Measurements from ENCODE around the gene IGHMBP2.

DNA sequence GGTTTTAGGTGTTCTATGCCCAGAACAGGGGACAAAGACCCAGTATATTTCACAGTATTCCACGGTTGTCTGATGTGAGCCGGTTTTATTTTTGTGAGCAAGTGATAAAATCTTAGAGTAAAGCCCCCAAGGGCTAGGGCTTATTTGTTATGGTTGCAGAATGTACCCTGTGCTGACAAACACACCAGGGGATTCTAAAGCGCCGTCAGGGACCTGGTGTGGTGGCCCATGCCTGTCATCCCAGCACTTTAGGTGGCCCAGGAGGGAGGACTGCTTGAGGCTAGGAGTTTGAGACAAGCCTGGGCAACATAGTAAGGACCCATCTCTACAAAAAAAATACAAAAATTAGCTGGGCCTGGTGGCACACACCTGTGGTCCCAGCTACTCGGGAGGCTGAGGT lies 22.8 kb upstream of the IGHMBP2 start:
- TF ChIP-seq, protein P1, sequence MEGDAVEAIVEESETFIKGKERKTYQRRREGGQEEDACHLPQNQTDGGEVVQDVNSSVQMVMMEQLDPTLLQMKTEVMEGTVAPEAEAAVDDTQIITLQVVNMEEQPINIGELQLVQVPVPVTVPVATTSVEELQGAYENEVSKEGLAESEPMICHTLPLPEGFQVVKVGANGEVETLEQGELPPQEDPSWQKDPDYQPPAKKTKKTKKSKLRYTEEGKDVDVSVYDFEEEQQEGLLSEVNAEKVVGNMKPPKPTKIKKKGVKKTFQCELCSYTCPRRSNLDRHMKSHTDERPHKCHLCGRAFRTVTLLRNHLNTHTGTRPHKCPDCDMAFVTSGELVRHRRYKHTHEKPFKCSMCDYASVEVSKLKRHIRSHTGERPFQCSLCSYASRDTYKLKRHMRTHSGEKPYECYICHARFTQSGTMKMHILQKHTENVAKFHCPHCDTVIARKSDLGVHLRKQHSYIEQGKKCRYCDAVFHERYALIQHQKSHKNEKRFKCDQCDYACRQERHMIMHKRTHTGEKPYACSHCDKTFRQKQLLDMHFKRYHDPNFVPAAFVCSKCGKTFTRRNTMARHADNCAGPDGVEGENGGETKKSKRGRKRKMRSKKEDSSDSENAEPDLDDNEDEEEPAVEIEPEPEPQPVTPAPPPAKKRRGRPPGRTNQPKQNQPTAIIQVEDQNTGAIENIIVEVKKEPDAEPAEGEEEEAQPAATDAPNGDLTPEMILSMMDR (conservative IDR thresholded peaks at IDR 0.05), result no peak
- no peak for TF ChIP-seq ZFX (IDR thresholded peaks at IDR 0.05)

All from C4-2B (cell line).